Pancreas (tissue), 10 donors: ENCODE data around the gene CENPF. TPM values are rescaled to one million over a fixed set of nuclear protein-coding genes. Genes with fewer than 3 reads are reported as not detected.

ENCODE experiments used
- ATAC-seq, 4 donors: fragments of 200-7000 bp; cut with Tn5 transposase; one replicate each; pipeline versions ENCODE4 v1.8.0 to v1.9.1; 2020; ENCODE audit warnings: mild to moderate bottlenecking in 4 of 4, moderate library complexity in 4 of 4
- DNase-seq, 6 donors: peaks; one replicate each; pipeline ENCODE4 v3.0.0-alpha.2; 2020
- FAIRE-seq: peaks from 2 replicates; lab custom pipeline; 2012; peaks lifted over from hg19 to GRCh38; lab: Jason Lieb, UNC
- H3K27ac ChIP-seq, 4 donors: fragments of 200-600 bp; sonication (generic); 1 replicate in 3 of 4; 2 replicates in 1 of 4; pipeline versions ENCODE4 v1.5.0 to v1.8.0; 2020
- H3K27me3 ChIP-seq, 4 donors: fragments of 200-600 bp; one replicate each; pipeline ENCODE4 v1.8.0; 2021
- H3K36me3 ChIP-seq, 3 donors: fragments of 200-600 bp; sonication (generic) in 1 of 3; one replicate each; pipeline versions ENCODE4 v1.5.0 to v1.8.0; 2020 to 2021
- H3K4me1 ChIP-seq, 3 donors: fragments of 200-600 bp; one replicate each; pipeline ENCODE4 v1.8.0; 2021
- H3K4me3 ChIP-seq, 4 donors: fragments of 200-600 bp; sonication (generic) in 2 of 4; one replicate each; pipeline versions ENCODE4 v1.5.0 to v1.8.0; 2020 to 2021
- H3K9me3 ChIP-seq, 4 donors: fragments of 200-600 bp; one replicate each; pipeline ENCODE4 v1.8.0; 2021
- WGBS, 2 donors: extraction: QIAGEN DNeasy Blood & Tissue Kit; methylation state at CpG; one replicate each; pipeline ENCODE4 v1.1.7; 2013; 5-methylcytosine and 5-hydroxymethylcytosine counted together
- intact Hi-C, 3 donors: fragments of 100-400 bp; cut with DNase I; formaldehyde crosslinking; loops; one replicate each; pipeline versions ENCODE4 v1.11.1 to v1.14.2; 2022
- polyA plus RNA-seq, 2 donors: library from polyadenylated mRNA; stranded (reverse); fragments of 200-250 nt; gene quantifications; one replicate each; pipeline ENCODE4 v1.2.3, GENCODE V29; 2013
- total RNA-seq, 6 donors: library from RNA; stranded (reverse); fragmentation: NEBNext Ultra II Directional in 4 of 6; extraction: Animal tissue kit (Norgen Biotek cat#: 25700) in 4 of 6; gene quantifications; one replicate each; pipeline versions ENCODE4 v1.2.1 to v1.2.4, GENCODE V29; 2021 to 2023
- TF ChIP-seq, protein P1 (sequence below), 4 donors: fragments of 200-600 bp; sonication (generic) in 3 of 4; IDR thresholded peaks; one replicate each; pipeline versions ENCODE4 v1.5.0 to v1.8.0; 2021; ENCODE audit warnings: antibody characterized with exemption in 4 of 4
- donor health status: healthy with polysubstance abuse.
- donor health status: DM: no; HTN: no; CAD: no; lungs with moderate emphysema.
- donor health status: DM: no; HTN: no; CAD: no.
- donor health status: control.
- donor health status: control.
- donor health status: Bipolar disorder and iron deficiency.
- donor health status: DM: yes; HTN: yes; CAD: no.
- donor health status: DM: no; HTN: no; CAD: no.
- donor health status: DM: no; HTN: no; CAD: no.
- donor health status: DM: yes; HTN: yes; CAD: no.

CENPF gene
- total and polyA plus RNA-seq, 8 donors = 0.05 to 2.0 (median 0.30) TPM

DNA sequence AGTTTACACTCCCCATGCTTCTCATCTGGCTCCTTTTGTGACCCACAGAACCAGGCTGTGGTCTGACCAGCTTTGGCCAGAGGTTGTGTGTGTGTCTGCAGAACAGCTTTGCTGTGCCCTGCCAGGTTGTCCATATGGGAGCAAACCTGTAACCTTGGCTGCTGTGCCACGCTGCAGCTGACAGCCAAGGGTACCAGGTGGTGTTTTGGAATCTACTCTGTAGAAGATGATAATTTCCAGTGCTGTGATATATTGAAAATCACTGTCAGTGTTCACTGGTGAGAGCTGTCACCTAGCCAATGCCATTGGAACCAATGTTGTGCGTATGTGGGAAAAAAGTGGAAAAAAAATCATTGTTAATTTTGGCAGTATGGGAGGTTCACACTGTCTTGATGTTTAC lies 18.2 kb downstream of the CENPF start:
- FAIRE-seq = no peak
- no peak overlapping the region for H3K4me3 ChIP-seq
- 34 to 44% methylated on average over 2 of the region's 2 CpGs for WGBS, 2 donors
- intact Hi-C loops = no loop called here
- DNase-seq = peak in 2 of 6 donors; percentile 10 to 34
- H3K4me1 ChIP-seq = no peaks in the 10 kb centered on the region
- TF ChIP-seq, protein P1, sequence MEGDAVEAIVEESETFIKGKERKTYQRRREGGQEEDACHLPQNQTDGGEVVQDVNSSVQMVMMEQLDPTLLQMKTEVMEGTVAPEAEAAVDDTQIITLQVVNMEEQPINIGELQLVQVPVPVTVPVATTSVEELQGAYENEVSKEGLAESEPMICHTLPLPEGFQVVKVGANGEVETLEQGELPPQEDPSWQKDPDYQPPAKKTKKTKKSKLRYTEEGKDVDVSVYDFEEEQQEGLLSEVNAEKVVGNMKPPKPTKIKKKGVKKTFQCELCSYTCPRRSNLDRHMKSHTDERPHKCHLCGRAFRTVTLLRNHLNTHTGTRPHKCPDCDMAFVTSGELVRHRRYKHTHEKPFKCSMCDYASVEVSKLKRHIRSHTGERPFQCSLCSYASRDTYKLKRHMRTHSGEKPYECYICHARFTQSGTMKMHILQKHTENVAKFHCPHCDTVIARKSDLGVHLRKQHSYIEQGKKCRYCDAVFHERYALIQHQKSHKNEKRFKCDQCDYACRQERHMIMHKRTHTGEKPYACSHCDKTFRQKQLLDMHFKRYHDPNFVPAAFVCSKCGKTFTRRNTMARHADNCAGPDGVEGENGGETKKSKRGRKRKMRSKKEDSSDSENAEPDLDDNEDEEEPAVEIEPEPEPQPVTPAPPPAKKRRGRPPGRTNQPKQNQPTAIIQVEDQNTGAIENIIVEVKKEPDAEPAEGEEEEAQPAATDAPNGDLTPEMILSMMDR (IDR thresholded peaks at IDR 0.05) = no peak
- ATAC-seq = peak in 3 of 4 donors; percentile 64 to 76 (median 73)
- no peaks in the 10 kb centered on the region for H3K27me3 ChIP-seq
- H3K9me3 ChIP-seq = no peaks in the 10 kb centered on the region
- no peaks in the 10 kb centered on the region for H3K36me3 ChIP-seq
- no peak overlapping the region for H3K27ac ChIP-seq

DNA sequence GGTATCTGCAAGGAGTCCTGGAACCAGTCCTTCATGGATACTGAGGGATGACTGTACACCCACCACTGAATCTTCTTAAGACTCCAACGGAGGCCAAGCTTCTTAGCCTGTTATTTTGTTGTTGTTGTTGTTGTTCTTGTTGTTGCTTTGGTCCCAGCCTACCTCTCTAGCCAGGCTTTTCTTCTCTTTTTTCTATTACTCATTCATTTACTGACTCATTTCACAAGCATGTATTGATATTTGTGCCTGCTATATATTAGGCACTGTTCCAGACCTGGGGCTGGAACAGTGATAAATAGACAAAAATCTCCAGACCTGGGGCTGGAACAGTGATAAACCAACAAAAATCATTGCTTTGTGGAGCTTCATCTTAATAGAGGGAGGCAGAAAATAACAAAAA lies 20.4 kb downstream of the CENPF start:
- H3K9me3 ChIP-seq = no peaks in the 10 kb centered on the region
- ATAC-seq = no peak
- intact Hi-C loops = no loop called here
- H3K4me3 ChIP-seq = no peak overlapping the region
- H3K27me3 ChIP-seq = no peaks in the 10 kb centered on the region
- WGBS, 2 donors = 82 to 84% methylated on average over 1 of the region's 1 CpG
- DNase-seq = no peak
- no peak for FAIRE-seq
- H3K36me3 ChIP-seq = no peaks in the 10 kb centered on the region
- no peak overlapping the region for H3K27ac ChIP-seq
- TF ChIP-seq, protein P1 (IDR thresholded peaks at IDR 0.05) = no peak
- no peaks in the 10 kb centered on the region for H3K4me1 ChIP-seq

DNA sequence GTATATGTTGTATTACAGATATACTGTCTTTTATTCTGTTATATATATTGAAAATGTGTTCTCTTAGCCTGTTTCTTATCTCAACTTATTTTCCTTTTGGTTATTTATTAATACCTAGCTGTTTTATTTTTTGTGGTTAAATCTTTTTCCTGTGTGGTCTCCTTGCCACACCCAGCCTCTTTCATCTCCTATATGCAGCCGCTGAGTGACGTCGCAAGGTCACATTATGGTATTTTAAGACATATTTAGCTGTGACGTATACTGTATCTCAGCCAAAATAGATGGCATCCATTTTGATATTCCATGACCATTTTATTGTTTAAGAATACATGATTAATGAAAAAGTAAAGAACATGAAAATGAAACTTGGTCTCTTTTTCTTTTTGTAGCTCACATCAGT lies 29.1 kb downstream of the CENPF start:
- H3K27me3 ChIP-seq = no peaks in the 10 kb centered on the region
- WGBS, 2 donors = 93 to 95% methylated on average over 4 of the region's 4 CpGs
- no peak for FAIRE-seq
- intact Hi-C loops = no loop called here
- H3K4me3 ChIP-seq = no peak overlapping the region
- no peak for DNase-seq
- TF ChIP-seq, protein P1 (IDR thresholded peaks at IDR 0.05) = no peak
- ATAC-seq = no peak
- no peaks in the 10 kb centered on the region for H3K4me1 ChIP-seq
- no peak overlapping the region for H3K27ac ChIP-seq
- no peaks in the 10 kb centered on the region for H3K36me3 ChIP-seq
- H3K9me3 ChIP-seq = no peaks in the 10 kb centered on the region

DNA sequence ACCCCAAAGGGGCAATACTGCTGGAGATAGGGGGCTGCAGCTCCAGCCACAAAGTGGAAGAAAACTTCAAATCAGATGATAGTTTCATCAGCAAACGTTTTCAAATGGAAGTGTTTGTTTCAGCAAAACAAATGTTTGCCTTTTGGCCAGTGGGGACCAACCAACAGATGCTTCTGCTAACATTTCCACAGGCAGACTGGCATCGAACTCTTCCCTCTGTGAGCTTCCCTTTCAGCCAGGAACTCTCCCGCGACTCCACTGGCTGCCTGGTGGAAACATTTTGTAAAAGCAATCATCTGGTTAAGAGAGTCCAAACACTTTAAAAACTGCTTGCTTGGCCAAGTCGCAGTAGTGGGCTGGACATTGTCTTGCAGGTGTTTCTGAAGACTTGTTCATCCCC lies 30.7 kb downstream of the CENPF start:
- FAIRE-seq (no peak), ATAC-seq (no peak), DNase-seq (no peak)
- TF ChIP-seq, protein P1 (IDR thresholded peaks at IDR 0.05) = no peak
- 69 to 73% methylated on average over 5 of the region's 5 CpGs for WGBS, 2 donors
- H3K27ac ChIP-seq = no peak overlapping the region
- H3K27me3 ChIP-seq = no peaks in the 10 kb centered on the region
- intact Hi-C loops = no loop called here
- H3K4me1 ChIP-seq = no peaks in the 10 kb centered on the region
- no peaks in the 10 kb centered on the region for H3K36me3 ChIP-seq
- H3K9me3 ChIP-seq = no peaks in the 10 kb centered on the region
- H3K4me3 ChIP-seq = no peak overlapping the region

DNA sequence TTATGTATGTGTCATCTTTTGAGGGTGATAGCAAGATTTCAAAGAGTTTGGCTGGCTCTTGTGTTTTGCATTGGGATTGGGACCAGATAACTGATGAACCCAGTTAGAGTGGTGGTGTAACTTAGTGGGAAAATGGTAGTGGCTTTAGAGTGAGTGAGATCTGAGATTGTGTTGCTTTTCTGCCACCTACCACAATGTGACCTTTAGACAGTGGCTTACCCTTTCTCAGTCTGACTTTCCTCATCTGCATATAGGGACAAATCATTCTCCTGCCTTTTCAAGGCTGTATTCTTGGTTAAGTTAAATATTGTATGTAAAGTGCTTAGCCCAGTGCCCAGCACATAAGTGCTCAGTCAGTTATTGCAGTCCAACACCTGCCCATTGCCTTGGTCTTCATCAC lies 31.3 kb downstream of the CENPF start:
- ATAC-seq = no peak
- H3K27ac ChIP-seq = no peak overlapping the region
- H3K4me3 ChIP-seq = no peak overlapping the region
- FAIRE-seq = no peak
- H3K36me3 ChIP-seq = no peaks in the 10 kb centered on the region
- no peaks in the 10 kb centered on the region for H3K9me3 ChIP-seq
- TF ChIP-seq, protein P1 (IDR thresholded peaks at IDR 0.05) = no peak
- intact Hi-C loops = no loop called here
- no peaks in the 10 kb centered on the region for H3K27me3 ChIP-seq
- H3K4me1 ChIP-seq = no peaks in the 10 kb centered on the region
- no peak for DNase-seq
